K562 (cell line): ENCODE results near the gene ITPR1. TPM values are rescaled to one million over a fixed set of nuclear protein-coding genes. Genes with fewer than 3 reads are reported as not detected.

ENCODE experiments used
- ADNP ChIP-seq: fragments of 200-800 bp; sonication (Bioruptor generic); IDR thresholded peaks from 2 replicates; pipeline ENCODE4 v1.6.1; 2016; ENCODE audit warnings: missing genetic modification characterization, missing compliant biosample characterization
- BRD9 ChIP-seq: fragments of 450-650 bp; IDR thresholded peaks from 2 replicates; pipeline ENCODE4 v1.6.1; 2018; ENCODE audit warnings: low read depth; ENCODE audit not compliant: partially characterized antibody
- CBFA2T3 ChIP-seq: fragments of 450-650 bp; IDR thresholded peaks from 2 replicates; pipeline ENCODE4 v1.6.1; 2017
- FOXA1 ChIP-seq: fragments of 450-650 bp; IDR thresholded peaks from 2 replicates; pipeline ENCODE4 v1.6.1; 2016; ENCODE audit warnings: mild to moderate bottlenecking, borderline replicate concordance
- FOXA3 ChIP-seq, 2 experiments: fragments of 450-650 bp in 1 of 2; sonication (generic) in 1 of 2; formaldehyde crosslinking; IDR thresholded peaks in 1 of 2; conservative IDR thresholded peaks in 1 of 2; 2 replicates each; pipeline versions ENCODE4 v1.4.0 to v1.8.0; 2020 to 2022; ENCODE audit warnings: mild to moderate bottlenecking in 2 of 2, missing genetic modification reagents in 1 of 2
- GATAD2A ChIP-seq: fragments of 450-650 bp; IDR thresholded peaks from 2 replicates; pipeline ENCODE4 v1.6.1; 2017
- JUN ChIP-seq, 2 experiments: sonication (generic) in 1 of 2; formaldehyde crosslinking in 1 of 2; IDR thresholded peaks; 2 replicates each; pipeline versions ENCODE4 v1.6.1 to v1.8.0; 2012 to 2022; ENCODE audit warnings: borderline replicate concordance in 2 of 2, mild to moderate bottlenecking in 2 of 2, improper control_type of control experiment in 1 of 2, low read depth in 1 of 2, low read length in 1 of 2, missing genetic modification reagents in 1 of 2
- KDM1A ChIP-seq, 2 experiments: fragments of 450-650 bp; IDR thresholded peaks; 2 replicates each; pipeline ENCODE4 v1.6.1; 2016; ENCODE audit warnings: mild to moderate bottlenecking in 2 of 2
- NCOR1 ChIP-seq: fragments of 450-650 bp; IDR thresholded peaks from 2 replicates; pipeline ENCODE4 v1.6.1; 2016; ENCODE audit warnings: mild to moderate bottlenecking, moderate library complexity
- NONO ChIP-seq, 2 experiments: fragments of 200-400 bp in 1 of 2; fragments of 450-650 bp in 1 of 2; formaldehyde crosslinking in 1 of 2; IDR thresholded peaks; 2 replicates each; pipeline ENCODE4 v1.6.1; 2017; ENCODE audit warnings: low read depth in 2 of 2, mild to moderate bottlenecking in 2 of 2, moderate library complexity in 2 of 2, low read length in 1 of 2
- POLR2B ChIP-seq: fragments of 450-650 bp; IDR thresholded peaks from 2 replicates; pipeline ENCODE4 v1.6.1; 2018; ENCODE audit warnings: low read depth; ENCODE audit not compliant: partially characterized antibody
- SMAD4 ChIP-seq: fragments of 250-450 bp; sonication (Bioruptor Pico); conservative IDR thresholded peaks from 2 replicates; pipeline ENCODE4 v1.8.0; 2021; ENCODE audit warnings: inconsistent platforms, mild to moderate bottlenecking, moderate library complexity
- SOX6 ChIP-seq: fragments of 450-650 bp; IDR thresholded peaks from 2 replicates; pipeline ENCODE4 v1.6.1; 2014; ENCODE audit warnings: mild to moderate bottlenecking
- SRSF1 ChIP-seq: fragments of 200-400 bp; formaldehyde crosslinking; IDR thresholded peaks from 2 replicates; pipeline ENCODE4 v1.6.1; 2017; ENCODE audit warnings: mild to moderate bottlenecking, low read depth, low read length, moderate library complexity
- TAF9B ChIP-seq: fragments of 450-650 bp; IDR thresholded peaks from 2 replicates; pipeline ENCODE4 v1.6.1; 2018; ENCODE audit warnings: mild to moderate bottlenecking; ENCODE audit not compliant: partially characterized antibody
- ZNF445 ChIP-seq: fragments of 250-450 bp; sonication (Bioruptor Pico); IDR thresholded peaks from 2 replicates; pipeline ENCODE4 v1.4.0; 2020; ENCODE audit warnings: low read depth, mild to moderate bottlenecking, moderate library complexity
- polyA plus RNA-seq, 8 experiments: library from polyadenylated mRNA; depleted of rRNA in 4 of 8; stranded (reverse) in 5 of 8; unstranded in 3 of 8; fragments of >200 nt; fragmentation: Nextera tagmentation in 2 of 8; fragmentation: Illumina TruSeq in 1 of 8; extraction: Ambion mirVana in 2 of 8; extraction: Trizol in 1 of 8; gene quantifications; 2 replicates each; pipeline versions ENCODE4 v1.2.1 to v1.2.3, GENCODE V29; 2011 to 2014; ENCODE audit warnings: inconsistent platforms in 1 of 8, missing spikeins in 1 of 8
- total RNA-seq, 7 experiments: library from RNA; depleted of rRNA in 6 of 7; stranded (reverse); fragments of >200 nt in 6 of 7; fragmentation: Illumina TruSeq in 2 of 7; extraction: Trizol in 2 of 7; gene quantifications; 2 replicates each; pipeline versions ENCODE4 v1.2.1 to v1.2.3, GENCODE V29; 2011 to 2021; ENCODE audit warnings: low replicate concordance in 1 of 7
- TF ChIP-seq, protein P1 (sequence below): fragments of 250-450 bp; sonication (Bioruptor Pico); IDR thresholded peaks from 2 replicates; pipeline ENCODE4 v1.4.0; 2020; ENCODE audit warnings: mild to moderate bottlenecking, moderate library complexity
- TF ChIP-seq, protein P2 (sequence below): fragments of 450-650 bp; conservative IDR thresholded peaks from 2 replicates; pipeline ENCODE4 v1.6.1; 2016; ENCODE audit warnings: missing genetic modification characterization, low read depth, mild to moderate bottlenecking, missing compliant biosample characterization, moderate library complexity
- TF ChIP-seq, protein P3 (sequence below): sonication (generic); IDR thresholded peaks from 2 replicates; pipeline ENCODE4 v1.6.1; 2016
- TF ChIP-seq, protein P4 (sequence below): fragments of 450-650 bp; formaldehyde crosslinking; IDR thresholded peaks from 2 replicates; pipeline ENCODE4 v1.4.0; 2022; ENCODE audit warnings: mild to moderate bottlenecking, moderate library complexity

Gene ITPR1
- total and polyA plus RNA-seq, 9 of the 15 experiments (the other 6 are each of a cell fraction or from before 2014, with no cell fraction given): 22.4 to 40.0 (median 27.4) TPM

DNA sequence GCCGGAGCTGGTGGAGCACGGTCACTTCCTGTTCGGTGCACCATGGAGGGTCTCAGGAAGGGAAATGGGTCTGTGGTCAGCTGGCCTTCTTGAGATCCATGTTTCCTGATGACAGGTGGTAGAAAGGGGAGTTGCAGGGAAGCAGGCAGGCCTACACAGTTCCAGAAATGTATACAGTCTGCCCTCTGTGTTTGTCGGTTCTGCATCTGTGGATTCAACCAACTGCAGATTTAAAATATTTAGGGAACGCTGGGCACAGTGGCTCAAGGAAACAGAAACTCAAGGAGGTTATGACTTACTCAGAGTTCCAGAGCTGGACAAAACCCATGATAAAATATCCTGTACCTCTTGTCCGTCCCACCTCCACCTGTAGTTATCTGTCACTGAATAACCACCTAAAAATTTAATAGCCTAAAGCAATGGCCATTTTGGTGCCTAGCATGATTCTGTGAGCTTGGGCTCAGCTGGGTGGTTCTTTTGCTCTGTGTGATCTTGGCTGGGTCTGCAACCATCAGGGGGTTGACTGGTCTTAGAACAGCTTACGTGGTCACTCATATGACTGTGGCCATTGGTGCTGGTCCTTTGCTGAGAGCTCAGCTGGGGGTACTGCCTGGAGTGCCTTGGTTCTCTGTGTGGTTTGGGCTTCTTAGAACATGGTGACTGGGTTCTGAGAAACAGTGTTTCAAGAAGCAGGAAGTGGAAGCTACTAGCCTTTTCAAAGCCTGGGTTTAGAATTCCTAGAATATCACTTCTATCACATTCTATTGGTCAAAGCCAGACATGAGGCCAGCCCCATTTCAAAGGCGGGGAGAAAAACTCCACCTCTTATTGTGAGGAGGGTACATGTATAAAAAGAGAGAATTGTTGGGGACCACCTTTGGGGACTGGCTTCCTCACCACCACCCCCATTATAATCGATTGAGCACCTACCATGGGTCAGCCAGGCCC is 246.4 kb downstream of the ITPR1 start (continued):
- TF ChIP-seq, protein P1, sequence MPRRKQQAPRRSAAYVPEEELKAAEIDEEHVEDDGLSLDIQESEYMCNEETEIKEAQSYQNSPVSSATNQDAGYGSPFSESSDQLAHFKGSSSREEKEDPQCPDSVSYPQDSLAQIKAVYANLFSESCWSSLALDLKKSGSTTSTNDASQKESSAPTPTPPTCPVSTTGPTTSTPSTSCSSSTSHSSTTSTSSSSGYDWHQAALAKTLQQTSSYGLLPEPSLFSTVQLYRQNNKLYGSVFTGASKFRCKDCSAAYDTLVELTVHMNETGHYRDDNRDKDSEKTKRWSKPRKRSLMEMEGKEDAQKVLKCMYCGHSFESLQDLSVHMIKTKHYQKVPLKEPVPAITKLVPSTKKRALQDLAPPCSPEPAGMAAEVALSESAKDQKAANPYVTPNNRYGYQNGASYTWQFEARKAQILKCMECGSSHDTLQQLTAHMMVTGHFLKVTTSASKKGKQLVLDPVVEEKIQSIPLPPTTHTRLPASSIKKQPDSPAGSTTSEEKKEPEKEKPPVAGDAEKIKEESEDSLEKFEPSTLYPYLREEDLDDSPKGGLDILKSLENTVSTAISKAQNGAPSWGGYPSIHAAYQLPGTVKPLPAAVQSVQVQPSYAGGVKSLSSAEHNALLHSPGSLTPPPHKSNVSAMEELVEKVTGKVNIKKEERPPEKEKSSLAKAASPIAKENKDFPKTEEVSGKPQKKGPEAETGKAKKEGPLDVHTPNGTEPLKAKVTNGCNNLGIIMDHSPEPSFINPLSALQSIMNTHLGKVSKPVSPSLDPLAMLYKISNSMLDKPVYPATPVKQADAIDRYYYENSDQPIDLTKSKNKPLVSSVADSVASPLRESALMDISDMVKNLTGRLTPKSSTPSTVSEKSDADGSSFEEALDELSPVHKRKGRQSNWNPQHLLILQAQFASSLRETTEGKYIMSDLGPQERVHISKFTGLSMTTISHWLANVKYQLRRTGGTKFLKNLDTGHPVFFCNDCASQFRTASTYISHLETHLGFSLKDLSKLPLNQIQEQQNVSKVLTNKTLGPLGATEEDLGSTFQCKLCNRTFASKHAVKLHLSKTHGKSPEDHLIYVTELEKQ (CRISPR knock-in tag): peak; percentile 16; the same call in 1 of the 2 replicates
- TF ChIP-seq GATAD2A: peak; percentile 94
- no peak for TF ChIP-seq SRSF1
- TF ChIP-seq NCOR1: peak; percentile 63
- TF ChIP-seq POLR2B: peak; percentile 57
- TF ChIP-seq KDM1A (IDR thresholded peaks at IDR 0.05): peak; percentile 35 to 44; a peak in 2 of 4 replicates
- no peak for TF ChIP-seq NONO (IDR thresholded peaks at IDR 0.05; ENCODE audit: low read depth in 2 of 2, low read length in 1 of 2)
- TF ChIP-seq CBFA2T3: peak; percentile 50; the same call in 1 of the 2 replicates
- TF ChIP-seq SMAD4: peak; percentile 79
- TF ChIP-seq FOXA1: no peak
- no peak for TF ChIP-seq ADNP
- TF ChIP-seq ZNF445 (CRISPR knock-in tag): 0 out of 2 replicates have a peak, but pooled peaks have one; percentile 6
- TF ChIP-seq, protein P2, sequence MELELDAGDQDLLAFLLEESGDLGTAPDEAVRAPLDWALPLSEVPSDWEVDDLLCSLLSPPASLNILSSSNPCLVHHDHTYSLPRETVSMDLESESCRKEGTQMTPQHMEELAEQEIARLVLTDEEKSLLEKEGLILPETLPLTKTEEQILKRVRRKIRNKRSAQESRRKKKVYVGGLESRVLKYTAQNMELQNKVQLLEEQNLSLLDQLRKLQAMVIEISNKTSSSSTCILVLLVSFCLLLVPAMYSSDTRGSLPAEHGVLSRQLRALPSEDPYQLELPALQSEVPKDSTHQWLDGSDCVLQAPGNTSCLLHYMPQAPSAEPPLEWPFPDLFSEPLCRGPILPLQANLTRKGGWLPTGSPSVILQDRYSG (tag): peak; percentile 66
- TF ChIP-seq, protein P3, sequence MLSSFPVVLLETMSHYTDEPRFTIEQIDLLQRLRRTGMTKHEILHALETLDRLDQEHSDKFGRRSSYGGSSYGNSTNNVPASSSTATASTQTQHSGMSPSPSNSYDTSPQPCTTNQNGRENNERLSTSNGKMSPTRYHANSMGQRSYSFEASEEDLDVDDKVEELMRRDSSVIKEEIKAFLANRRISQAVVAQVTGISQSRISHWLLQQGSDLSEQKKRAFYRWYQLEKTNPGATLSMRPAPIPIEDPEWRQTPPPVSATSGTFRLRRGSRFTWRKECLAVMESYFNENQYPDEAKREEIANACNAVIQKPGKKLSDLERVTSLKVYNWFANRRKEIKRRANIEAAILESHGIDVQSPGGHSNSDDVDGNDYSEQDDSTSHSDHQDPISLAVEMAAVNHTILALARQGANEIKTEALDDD: 0 out of 2 replicates have a peak, but pooled peaks have one; percentile 3
- TF ChIP-seq FOXA3 (CRISPR knock-in tag; conservative IDR thresholded peaks at IDR 0.05 in 1 of 2, IDR thresholded peaks at IDR 0.05 in 1 of 2): peak; percentile 6 to 53; a peak in 1 of 4 replicates
- peak; percentile 58 for TF ChIP-seq BRD9
- peak; percentile 77 for TF ChIP-seq TAF9B
- TF ChIP-seq, protein P4, sequence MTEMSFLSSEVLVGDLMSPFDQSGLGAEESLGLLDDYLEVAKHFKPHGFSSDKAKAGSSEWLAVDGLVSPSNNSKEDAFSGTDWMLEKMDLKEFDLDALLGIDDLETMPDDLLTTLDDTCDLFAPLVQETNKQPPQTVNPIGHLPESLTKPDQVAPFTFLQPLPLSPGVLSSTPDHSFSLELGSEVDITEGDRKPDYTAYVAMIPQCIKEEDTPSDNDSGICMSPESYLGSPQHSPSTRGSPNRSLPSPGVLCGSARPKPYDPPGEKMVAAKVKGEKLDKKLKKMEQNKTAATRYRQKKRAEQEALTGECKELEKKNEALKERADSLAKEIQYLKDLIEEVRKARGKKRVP (CRISPR knock-in tag): peak; percentile 18; the same call in 1 of the 2 replicates
- peak; percentile 55; the same call in 1 of the 2 replicates for TF ChIP-seq SOX6
- TF ChIP-seq JUN (IDR thresholded peaks at IDR 0.05; ENCODE audit: borderline replicate concordance, low read depth, low read length): no peak
- TF ChIP-seq JUN (CRISPR knock-in tag; IDR thresholded peaks at IDR 0.05; ENCODE audit: borderline replicate concordance): 0 out of 2 replicates have a peak, but pooled peaks have one; percentile 47
